GM21528 (cell line): ENCODE results near the gene MKLN1.

ENCODE experiments used
- ATAC-seq: cut with Tn5 transposase; IDR thresholded peaks from one replicate; pipeline ENCODE4 v1.9.1; 2021; ENCODE audit warnings: mild to moderate bottlenecking, moderate library complexity; ENCODE audit not compliant: unreplicated experiment, low FRiP score

The MKLN1 gene

GRCh38 chr7:131538813-131539179 is 211.1 kb downstream of the MKLN1 start:
- ATAC-seq = no peak

GRCh38 chr7:131540491-131541162 is 213.0 kb downstream of the MKLN1 start:
- no peak for ATAC-seq

GRCh38 chr7:131543298-131543697 is 215.6 kb downstream of the MKLN1 start:
- ATAC-seq = no peak

- ATAC-seq = no peak
Measured at GRCh38 chr7:131544021-131544420, 216.3 kb downstream of the MKLN1 start.

- no peak for ATAC-seq
Measured at GRCh38 chr7:131544449-131545301, 217.0 kb downstream of the MKLN1 start.

- ATAC-seq = no peak
Measured at GRCh38 chr7:131546126-131546525, 218.4 kb downstream of the MKLN1 start.
